Kidney epithelial cell (primary cell): ENCODE measurements around the gene ATP5MC2. TPM values are rescaled to one million over a fixed set of nuclear protein-coding genes. Genes with fewer than 3 reads are reported as not detected.
"Not testable (repeated sequence)": the region's sequence is repeated elsewhere in the genome, so short reads cannot be mapped to it uniquely, and the experiment has no call there.

ENCODE experiments used
- DNase-seq: peaks from one replicate; pipeline ENCODE4 v3.0.0-alpha.2; 2010; ENCODE audit warnings: low read depth
- H3K27me3 ChIP-seq: 2 replicates; pipeline ENCODE4 v1.6.0; 2011; ENCODE audit warnings: low read length; ENCODE audit not compliant: control insufficient read depth, insufficient read depth
- H3K36me3 ChIP-seq: 2 replicates; pipeline ENCODE4 v1.5.1; 2011; ENCODE audit warnings: low read length; ENCODE audit not compliant: control insufficient read depth, insufficient read depth
- H3K4me3 ChIP-seq: 2 replicates; pipeline ENCODE4 v1.5.1; 2011; ENCODE audit warnings: low read depth, mild to moderate bottlenecking, control low read depth, low read length
- CTCF ChIP-seq: IDR thresholded peaks from 2 replicates; pipeline ENCODE4 v1.5.1; 2011; ENCODE audit warnings: mild to moderate bottlenecking, moderate library complexity, low read length, control low read depth, inconsistent platforms; ENCODE audit not compliant: insufficient read depth, poor library complexity, severe bottlenecking
- total RNA-seq: library from RNA; depleted of rRNA; stranded (reverse); fragments of >200 nt; gene quantifications from 2 replicates; pipeline ENCODE4 v1.2.3, GENCODE V29; 2015

The ATP5MC2 gene
- total RNA-seq, 1 donor from 2014 or later = 299 TPM

DNA sequence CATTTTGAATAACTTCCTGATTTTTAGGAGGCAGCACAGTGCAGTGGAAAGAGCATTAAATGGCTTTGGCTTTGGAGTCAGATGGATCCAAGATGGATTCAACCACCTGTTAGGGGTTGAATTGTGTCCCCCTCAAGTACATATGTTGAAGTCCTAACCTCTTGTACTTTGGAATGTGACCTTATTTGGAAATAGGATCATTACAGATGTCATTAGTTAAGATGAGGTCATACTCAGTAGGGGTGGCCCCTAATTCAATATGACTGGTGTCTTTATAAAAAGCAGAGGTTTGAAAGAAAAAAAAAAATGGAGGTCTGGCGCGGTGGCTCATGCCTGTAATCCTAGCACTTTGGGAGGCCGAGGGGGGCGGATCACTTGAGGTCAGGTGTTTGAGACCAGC, 18.8 kb downstream of the ATP5MC2 start:
- no peak for TF ChIP-seq CTCF
- Histone ChIP-seq H3K36me3 (no peaks in the 10 kb centered on the region), H3K27me3 (no peaks in the 10 kb centered on the region), H3K4me3 (no peak overlapping the region)
- no peak for DNase-seq

- no peaks in the 10 kb centered on the region for H3K27me3 ChIP-seq
- DNase-seq = no peak
- H3K36me3 ChIP-seq = no peaks in the 10 kb centered on the region
- H3K4me3 ChIP-seq = no peak overlapping the region
- TF ChIP-seq CTCF = no peak
Observed at GRCh38 chr12:53653595-53653994, 22.3 kb downstream of the ATP5MC2 start.

GRCh38 chr12:53652366-53652765, 23.5 kb downstream of the ATP5MC2 start:
- no peak for DNase-seq
- no peaks in the 10 kb centered on the region for H3K36me3 ChIP-seq
- H3K27me3 ChIP-seq = no peaks in the 10 kb centered on the region
- H3K4me3 ChIP-seq = no peak overlapping the region
- TF ChIP-seq CTCF = no peak

GRCh38 chr12:53651737-53652136, 24.1 kb downstream of the ATP5MC2 start:
- TF ChIP-seq CTCF = no peak
- Histone ChIP-seq H3K27me3 (no peaks in the 10 kb centered on the region), H3K36me3 (no peaks in the 10 kb centered on the region), H3K4me3 (no peak overlapping the region)
- DNase-seq = no peak

DNA sequence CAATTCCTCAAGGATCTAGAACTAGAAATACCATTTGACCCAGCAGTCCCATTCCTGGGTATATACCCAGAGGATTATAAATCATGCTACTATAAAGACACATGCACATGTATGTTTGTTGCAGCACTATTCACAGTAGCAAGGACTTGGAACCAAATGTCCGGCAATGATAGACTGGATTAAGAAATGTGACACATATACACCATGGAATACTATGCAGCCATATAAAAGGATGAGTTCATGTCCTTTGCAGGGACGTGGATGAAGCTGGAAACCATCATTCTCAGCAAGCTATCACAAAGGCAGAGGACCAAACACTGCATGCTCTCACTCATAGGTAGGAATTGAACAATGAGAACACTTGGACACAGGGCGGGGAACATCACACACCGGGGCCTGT, 29.6 kb downstream of the ATP5MC2 start:
- not testable (repeated sequence) for H3K27me3 ChIP-seq, H3K36me3 ChIP-seq, DNase-seq, H3K4me3 ChIP-seq

GRCh38 chr12:53645165-53645564, 30.7 kb downstream of the ATP5MC2 start:
- no peak for TF ChIP-seq CTCF
- H3K4me3 ChIP-seq = no peak overlapping the region
- DNase-seq = no peak
- H3K27me3 ChIP-seq = no peaks in the 10 kb centered on the region
- H3K36me3 ChIP-seq = no peaks in the 10 kb centered on the region
